Measurements from ENCODE around the gene CPSF4.

GRCh38 chr7:99399597-99399996 lies 39.1 kb upstream of the CPSF4 start:
- TF ChIP-seq CTCF (IDR thresholded peaks at IDR 0.05; ENCODE audit: low read depth, low read length) (no peak), POLR2A (IDR thresholded peaks at IDR 0.05; ENCODE audit: extremely low read depth, insufficient read length) (no peak)
- TF ChIP-seq, protein P1, sequence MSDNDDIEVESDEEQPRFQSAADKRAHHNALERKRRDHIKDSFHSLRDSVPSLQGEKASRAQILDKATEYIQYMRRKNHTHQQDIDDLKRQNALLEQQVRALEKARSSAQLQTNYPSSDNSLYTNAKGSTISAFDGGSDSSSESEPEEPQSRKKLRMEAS (IDR thresholded peaks at IDR 0.05; ENCODE audit: low read depth, low read length) = no peak
